Kidney epithelial cell (primary cell): ENCODE measurements around the gene ERCC2. TPM values are rescaled to one million over a fixed set of nuclear protein-coding genes. Genes with fewer than 3 reads are reported as not detected.
"Not testable (repeated sequence)": the region's sequence is repeated elsewhere in the genome, so short reads cannot be mapped to it uniquely, and the experiment has no call there.

Experiments
- DNase-seq: peaks from one replicate; pipeline ENCODE4 v3.0.0-alpha.2; 2010; ENCODE audit warnings: low read depth
- H3K27me3 ChIP-seq: 2 replicates; pipeline ENCODE4 v1.6.0; 2011; ENCODE audit warnings: low read length; ENCODE audit not compliant: control insufficient read depth, insufficient read depth
- H3K36me3 ChIP-seq: 2 replicates; pipeline ENCODE4 v1.5.1; 2011; ENCODE audit warnings: low read length; ENCODE audit not compliant: control insufficient read depth, insufficient read depth
- H3K4me3 ChIP-seq: 2 replicates; pipeline ENCODE4 v1.5.1; 2011; ENCODE audit warnings: low read depth, mild to moderate bottlenecking, control low read depth, low read length
- CTCF ChIP-seq: IDR thresholded peaks from 2 replicates; pipeline ENCODE4 v1.5.1; 2011; ENCODE audit warnings: mild to moderate bottlenecking, moderate library complexity, low read length, control low read depth, inconsistent platforms; ENCODE audit not compliant: insufficient read depth, poor library complexity, severe bottlenecking
- total RNA-seq: library from RNA; depleted of rRNA; stranded (reverse); fragments of >200 nt; gene quantifications from 2 replicates; pipeline ENCODE4 v1.2.3, GENCODE V29; 2015

ERCC2 gene
- total RNA-seq, 1 donor from 2014 or later = 18.5 TPM

DNA sequence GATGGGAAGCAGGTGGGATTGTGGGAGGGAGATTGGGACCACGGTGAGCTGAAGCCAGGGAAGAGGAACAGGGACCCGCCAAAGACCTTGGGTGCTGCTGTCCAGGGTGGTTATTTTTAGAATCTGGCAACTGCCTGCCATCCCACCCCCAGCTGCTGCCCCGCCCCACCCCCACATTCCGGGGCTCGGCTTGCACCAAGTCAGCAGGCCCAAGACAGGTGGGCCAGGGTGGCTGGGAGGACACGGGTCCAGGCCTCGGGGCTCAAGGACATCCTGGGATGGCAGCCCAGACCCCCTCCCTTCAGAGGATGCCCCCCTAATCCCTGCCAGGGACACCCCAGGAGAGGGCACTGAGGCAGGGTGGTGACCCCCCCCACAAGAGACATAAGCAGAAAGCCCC lies 48.5 kb downstream of the ERCC2 start:
- H3K4me3 ChIP-seq = no peak overlapping the region
- no peak for TF ChIP-seq CTCF
- no peaks in the 10 kb centered on the region for H3K36me3 ChIP-seq
- peaks cover 30% of the 10 kb centered on the region for H3K27me3 ChIP-seq
- DNase-seq = no peak

- DNase-seq = no peak
- H3K36me3 ChIP-seq = no peaks in the 10 kb centered on the region
- no peak for TF ChIP-seq CTCF
- peaks cover 34% of the 10 kb centered on the region for H3K27me3 ChIP-seq
- no peak overlapping the region for H3K4me3 ChIP-seq
Measured at GRCh38 chr19:45320997-45321775, 49.2 kb downstream of the ERCC2 start.

DNA sequence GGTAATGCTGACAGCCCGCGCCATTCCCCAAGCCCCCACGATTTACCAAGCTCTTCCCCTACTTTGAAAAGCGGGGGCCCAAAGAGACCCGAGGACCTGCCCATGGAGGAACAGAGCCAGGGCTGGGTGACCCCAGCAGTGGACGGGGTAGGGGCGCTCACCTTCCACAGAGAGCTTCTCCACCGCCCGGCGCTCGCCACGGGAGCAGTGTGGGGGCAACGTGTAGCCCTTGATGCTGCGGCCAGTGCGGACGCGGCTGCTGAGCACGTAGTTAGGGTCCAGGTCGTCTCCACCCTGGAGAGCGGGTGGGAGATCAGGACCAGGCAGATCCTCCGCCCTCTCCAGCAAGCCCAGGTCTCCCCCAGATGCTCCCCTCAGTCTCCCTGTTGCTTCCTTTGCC lies 55.1 kb downstream of the ERCC2 start:
- Histone ChIP-seq H3K36me3 (no peaks in the 10 kb centered on the region), H3K4me3 (no peak overlapping the region), H3K27me3 (peaks cover 32% of the 10 kb centered on the region)
- no peak for TF ChIP-seq CTCF
- no peak for DNase-seq

DNA sequence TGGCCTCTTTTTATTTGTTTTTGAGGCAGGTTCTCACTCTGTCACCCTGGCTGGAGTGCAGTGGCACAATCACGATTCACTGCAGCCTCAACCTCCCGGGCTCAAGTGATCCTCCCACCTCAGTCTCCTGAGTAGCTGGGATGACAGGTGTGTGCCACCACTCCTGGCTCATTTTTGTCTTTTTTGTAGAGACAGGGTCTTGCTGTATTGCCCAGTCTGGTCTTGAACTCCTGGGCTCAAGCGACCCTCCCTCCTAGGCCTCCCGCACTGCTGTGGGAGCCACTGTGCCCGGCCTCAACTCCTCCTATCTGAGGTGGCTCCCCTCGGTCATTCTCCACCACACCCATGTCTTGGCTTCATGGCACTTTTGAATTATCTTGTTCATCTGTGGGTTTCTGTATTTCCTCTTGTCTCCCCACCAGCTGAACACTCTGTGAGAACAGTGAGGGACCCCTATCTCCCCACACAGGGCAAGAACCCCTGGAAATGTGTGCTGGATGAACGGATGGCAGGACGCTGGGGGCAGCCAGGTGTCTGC lies 55.6 kb downstream of the ERCC2 start:
- no peak for TF ChIP-seq CTCF
- H3K4me3 ChIP-seq = no peak overlapping the region
- DNase-seq = no peak
- no peaks in the 10 kb centered on the region for H3K36me3 ChIP-seq
- peaks cover 32% of the 10 kb centered on the region for H3K27me3 ChIP-seq

DNA sequence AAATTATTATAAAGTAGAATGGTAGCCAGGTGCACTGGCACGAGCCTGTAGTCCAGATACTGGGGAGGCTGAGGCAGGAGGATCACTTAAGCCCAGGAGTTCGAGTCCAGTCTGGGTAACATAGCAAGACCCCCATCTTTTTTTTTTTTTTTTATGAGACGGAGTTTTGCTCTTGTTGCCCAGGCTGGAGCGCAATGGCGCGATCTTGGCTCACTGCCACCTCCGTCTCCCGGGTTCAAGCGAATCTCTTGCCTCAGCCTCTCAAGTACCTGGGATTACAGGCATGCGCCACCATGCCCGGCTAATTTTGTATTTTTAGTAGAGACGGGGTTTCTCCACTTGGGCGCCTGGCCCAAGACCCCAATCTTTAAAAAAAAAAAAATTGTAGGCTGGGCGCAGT lies 58.1 kb downstream of the ERCC2 start:
- peaks cover 19% of the 10 kb centered on the region for H3K27me3 ChIP-seq
- DNase-seq = not testable (repeated sequence)

GRCh38 chr19:45311621-45312020 lies 58.8 kb downstream of the ERCC2 start:
- no peak for TF ChIP-seq CTCF
- peaks cover 18% of the 10 kb centered on the region for H3K27me3 ChIP-seq
- H3K4me3 ChIP-seq = no peak overlapping the region
- DNase-seq = no peak
- no peaks in the 10 kb centered on the region for H3K36me3 ChIP-seq

More for the DNA sequence above, 58.1 kb downstream of the ERCC2 start:
- H3K4me3 ChIP-seq, H3K36me3 ChIP-seq: not testable (repeated sequence)

GRCh38 chr19:45309322-45309721 lies 61.1 kb downstream of the ERCC2 start:
- DNase-seq, H3K4me3 ChIP-seq, H3K36me3 ChIP-seq: not testable (repeated sequence)
- peaks cover 13% of the 10 kb centered on the region for H3K27me3 ChIP-seq
